Neural cell (in vitro differentiated cells): ENCODE results near the gene HDAC9. TPM values are rescaled to one million over a fixed set of nuclear protein-coding genes. Genes with fewer than 3 reads are reported as not detected.

Source experiments
- H2AFZ ChIP-seq: fragments of 200-600, 300-800 bp; sonication (generic), shearing (Covaris generic); 2 replicates; pipeline ENCODE4 v1.6.0; 2014; ENCODE audit warnings: low read depth, mild to moderate bottlenecking, antibody characterized with exemption, low read length, moderate library complexity
- H3F3A ChIP-seq: fragments of 200-600 bp; shearing (Covaris generic); 2 replicates; pipeline ENCODE4 v1.6.1; 2016; ENCODE audit warnings: mild to moderate bottlenecking, moderate library complexity, mixed read lengths, antibody characterized with exemption, low read length; ENCODE audit not compliant: insufficient read depth, poor library complexity, severe bottlenecking
- H3K27ac ChIP-seq: fragments of 200-600, 300-800 bp; sonication (generic), shearing (Covaris generic); 2 replicates; pipeline ENCODE4 v1.5.1; 2014; ENCODE audit warnings: mild to moderate bottlenecking, low read length, moderate library complexity
- H3K27me3 ChIP-seq: fragments of 300-800, 200-600 bp; sonication (generic), shearing (Covaris generic); 2 replicates; pipeline ENCODE4 v1.6.0; 2014; ENCODE audit warnings: mild to moderate bottlenecking, low read depth, low read length, moderate library complexity; ENCODE audit not compliant: insufficient read depth
- H3K36me3 ChIP-seq: fragments of 300-800, 200-600 bp; sonication (generic), shearing (Covaris generic); 2 replicates; pipeline ENCODE4 v1.5.1; 2014; ENCODE audit warnings: mild to moderate bottlenecking, antibody characterized with exemption, low read length, moderate library complexity; ENCODE audit not compliant: insufficient read depth
- H3K4me2 ChIP-seq: fragments of 300-800, 200-600 bp; sonication (generic), shearing (Covaris generic); 2 replicates; pipeline ENCODE4 v1.6.0; 2014; ENCODE audit warnings: mild to moderate bottlenecking, low read length
- H3K4me3 ChIP-seq: fragments of 300-800, 200-600 bp; sonication (generic), shearing (Covaris generic); 2 replicates; pipeline ENCODE4 v1.5.1; 2014; ENCODE audit warnings: mild to moderate bottlenecking, low read length, moderate library complexity
- H3K79me2 ChIP-seq: fragments of 200-600 bp; shearing (Covaris generic); replicated peaks from 2 replicates; pipeline ENCODE4 v1.6.0; 2014; ENCODE audit warnings: mild to moderate bottlenecking, low read length, moderate library complexity; ENCODE audit not compliant: insufficient read depth
- H3K9ac ChIP-seq: fragments of 300-800, 200-600 bp; sonication (generic), shearing (Covaris generic); 2 replicates; pipeline ENCODE4 v1.6.1; 2016; ENCODE audit warnings: mild to moderate bottlenecking, low read length, mixed read lengths
- H3K9me2 ChIP-seq: fragments of 200-600 bp; shearing (Covaris generic); 2 replicates; pipeline ENCODE4 v1.6.1; 2016; ENCODE audit warnings: mild to moderate bottlenecking, low read length, mixed read lengths; ENCODE audit not compliant: insufficient read depth
- H3K9me3 ChIP-seq: fragments of 200-600, 300-800 bp; sonication (generic), shearing (Covaris generic); 2 replicates; pipeline ENCODE4 v1.6.1; 2016; ENCODE audit warnings: mild to moderate bottlenecking, mixed run types, low read length, moderate library complexity, mixed read lengths
- H4K20me1 ChIP-seq: fragments of 200-600 bp; shearing (Covaris generic); 2 replicates; pipeline ENCODE4 v1.6.1; 2016; ENCODE audit warnings: mild to moderate bottlenecking, mixed run types; ENCODE audit not compliant: insufficient read depth
- CTCF ChIP-seq: fragments of 450-650 bp; IDR thresholded peaks from 2 replicates; pipeline ENCODE4 v1.5.1; 2014; ENCODE audit warnings: antibody characterized with exemption, mild to moderate bottlenecking, moderate library complexity; ENCODE audit not compliant: poor library complexity, severe bottlenecking
- EP300 ChIP-seq: fragments of 450-650 bp; conservative IDR thresholded peaks from 2 replicates; pipeline ENCODE4 v1.6.1; 2014; ENCODE audit warnings: antibody characterized with exemption, mild to moderate bottlenecking, moderate library complexity; ENCODE audit not compliant: poor library complexity, severe bottlenecking
- EZH2 ChIP-seq: fragments of 200-600, 300-800 bp; shearing (Covaris generic), sonication (generic); IDR thresholded peaks from 2 replicates; pipeline ENCODE4 v1.6.1; 2014; ENCODE audit warnings: antibody characterized with exemption, low read length, borderline replicate concordance, mild to moderate bottlenecking; ENCODE audit not compliant: insufficient read depth, poor library complexity, severe bottlenecking
- MXI1 ChIP-seq: fragments of 450-650 bp; conservative IDR thresholded peaks from 2 replicates; pipeline ENCODE4 v1.6.1; 2014; ENCODE audit warnings: antibody characterized with exemption, mild to moderate bottlenecking; ENCODE audit not compliant: poor library complexity, severe bottlenecking
- POLR2AphosphoS5 ChIP-seq: IDR thresholded peaks from 2 replicates; pipeline ENCODE4 v1.6.1; 2012
- RAD21 ChIP-seq: fragments of 450-650 bp; conservative IDR thresholded peaks from 2 replicates; pipeline ENCODE4 v1.6.1; 2014; ENCODE audit warnings: antibody characterized with exemption, mild to moderate bottlenecking, moderate library complexity
- SMC3 ChIP-seq: fragments of 450-650 bp; conservative IDR thresholded peaks from 2 replicates; pipeline ENCODE4 v1.6.1; 2014; ENCODE audit warnings: antibody characterized with exemption, mild to moderate bottlenecking, moderate library complexity; ENCODE audit not compliant: poor library complexity
- TAF1 ChIP-seq: IDR thresholded peaks from 2 replicates; pipeline ENCODE4 v1.6.1; 2012; ENCODE audit warnings: low read depth
- polyA plus RNA-seq: library from polyadenylated mRNA; depleted of rRNA; stranded (reverse); fragments of >200 nt; gene quantifications from 2 replicates; pipeline ENCODE4 v1.2.3, GENCODE V29; 2014
- TF ChIP-seq, protein P1 (sequence below): IDR thresholded peaks from 2 replicates; pipeline ENCODE4 v1.6.1; 2012; ENCODE audit warnings: borderline replicate concordance

HDAC9 gene
- polyA plus RNA-seq, 1 donor from 2014 or later: 15.9 TPM

- Histone ChIP-seq H2AFZ (no peak overlapping the region), H3K9me2 (no peaks in the 10 kb centered on the region), H3K27me3 (no peaks in the 10 kb centered on the region), H3K4me3 (no peak overlapping the region), H3K9me3 (no peaks in the 10 kb centered on the region), H3F3A (no peaks in the 10 kb centered on the region), H3K9ac (no peak overlapping the region), H4K20me1 (no peaks in the 10 kb centered on the region), H3K27ac (no peak overlapping the region), H3K36me3 (no peaks in the 10 kb centered on the region), H3K4me2 (no peak overlapping the region), H3K79me2 (no peaks in the 10 kb centered on the region)
- TF ChIP-seq CTCF: no peak
- TF ChIP-seq RAD21: no peak
- TF ChIP-seq, protein P1, sequence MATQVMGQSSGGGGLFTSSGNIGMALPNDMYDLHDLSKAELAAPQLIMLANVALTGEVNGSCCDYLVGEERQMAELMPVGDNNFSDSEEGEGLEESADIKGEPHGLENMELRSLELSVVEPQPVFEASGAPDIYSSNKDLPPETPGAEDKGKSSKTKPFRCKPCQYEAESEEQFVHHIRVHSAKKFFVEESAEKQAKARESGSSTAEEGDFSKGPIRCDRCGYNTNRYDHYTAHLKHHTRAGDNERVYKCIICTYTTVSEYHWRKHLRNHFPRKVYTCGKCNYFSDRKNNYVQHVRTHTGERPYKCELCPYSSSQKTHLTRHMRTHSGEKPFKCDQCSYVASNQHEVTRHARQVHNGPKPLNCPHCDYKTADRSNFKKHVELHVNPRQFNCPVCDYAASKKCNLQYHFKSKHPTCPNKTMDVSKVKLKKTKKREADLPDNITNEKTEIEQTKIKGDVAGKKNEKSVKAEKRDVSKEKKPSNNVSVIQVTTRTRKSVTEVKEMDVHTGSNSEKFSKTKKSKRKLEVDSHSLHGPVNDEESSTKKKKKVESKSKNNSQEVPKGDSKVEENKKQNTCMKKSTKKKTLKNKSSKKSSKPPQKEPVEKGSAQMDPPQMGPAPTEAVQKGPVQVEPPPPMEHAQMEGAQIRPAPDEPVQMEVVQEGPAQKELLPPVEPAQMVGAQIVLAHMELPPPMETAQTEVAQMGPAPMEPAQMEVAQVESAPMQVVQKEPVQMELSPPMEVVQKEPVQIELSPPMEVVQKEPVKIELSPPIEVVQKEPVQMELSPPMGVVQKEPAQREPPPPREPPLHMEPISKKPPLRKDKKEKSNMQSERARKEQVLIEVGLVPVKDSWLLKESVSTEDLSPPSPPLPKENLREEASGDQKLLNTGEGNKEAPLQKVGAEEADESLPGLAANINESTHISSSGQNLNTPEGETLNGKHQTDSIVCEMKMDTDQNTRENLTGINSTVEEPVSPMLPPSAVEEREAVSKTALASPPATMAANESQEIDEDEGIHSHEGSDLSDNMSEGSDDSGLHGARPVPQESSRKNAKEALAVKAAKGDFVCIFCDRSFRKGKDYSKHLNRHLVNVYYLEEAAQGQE: no peak
- TF ChIP-seq MXI1: no peak
- TF ChIP-seq SMC3: no peak
- TF ChIP-seq EP300: no peak
- no peak for TF ChIP-seq TAF1
- TF ChIP-seq POLR2AphosphoS5: no peak
Observed at GRCh38 chr7:18855796-18856195, 360.2 kb downstream of the HDAC9 start.

GRCh38 chr7:18858232-18858631, 362.7 kb downstream of the HDAC9 start:
- no peak overlapping the region for H3K4me3 ChIP-seq
- no peaks in the 10 kb centered on the region for H3K9me3 ChIP-seq
- no peaks in the 10 kb centered on the region for H3K27me3 ChIP-seq
- H3K4me2 ChIP-seq: no peak overlapping the region
- H3K79me2 ChIP-seq: no peaks in the 10 kb centered on the region
- H3K9ac ChIP-seq: no peak overlapping the region
- TF ChIP-seq, protein P1: no peak
- TF ChIP-seq EP300: no peak
- no peak for TF ChIP-seq CTCF
- TF ChIP-seq EZH2: no peak
- no peak for TF ChIP-seq RAD21
- no peak for TF ChIP-seq SMC3
- no peak for TF ChIP-seq TAF1
- TF ChIP-seq POLR2AphosphoS5: no peak
- H3K27ac ChIP-seq: no peak overlapping the region
- no peaks in the 10 kb centered on the region for H3K9me2 ChIP-seq
- no peak overlapping the region for H2AFZ ChIP-seq
- H4K20me1 ChIP-seq: no peaks in the 10 kb centered on the region
- H3K36me3 ChIP-seq: no peaks in the 10 kb centered on the region
- no peaks in the 10 kb centered on the region for H3F3A ChIP-seq
